Kidney (tissue), 14 donors: Measurements from ENCODE around the gene SLC18A2. TPM values are rescaled to one million over a fixed set of nuclear protein-coding genes. Genes with fewer than 3 reads are reported as not detected.

Source experiments
- DNase-seq, 5 donors: peaks; one replicate each; pipeline ENCODE4 v3.0.0-alpha.2; 2013 to 2020
- FAIRE-seq: peaks from 2 replicates; lab custom pipeline; 2012; peaks lifted over from hg19 to GRCh38; lab: Jason Lieb, UNC
- H3K27ac ChIP-seq, 2 donors: one replicate each; pipeline ENCODE4 v1.7.0; 2013; ENCODE audit warnings: low read depth in 2 of 2, low read length in 2 of 2, inconsistent platforms in 1 of 2
- H3K27me3 ChIP-seq: one replicate; pipeline ENCODE4 v1.7.1; 2013; ENCODE audit warnings: low read length, inconsistent platforms; ENCODE audit not compliant: control insufficient read depth, insufficient read depth
- H3K36me3 ChIP-seq, 3 donors: one replicate each; pipeline versions ENCODE4 v1.7.0 to v1.7.1; 2013; ENCODE audit warnings: low read length in 3 of 3, control low read depth in 1 of 3, inconsistent platforms in 1 of 3; ENCODE audit not compliant: insufficient read depth in 3 of 3, control insufficient read depth in 2 of 3
- H3K4me1 ChIP-seq, 3 donors: one replicate each; pipeline versions ENCODE4 v1.7.0 to v1.7.1; 2013; ENCODE audit warnings: low read length in 3 of 3, inconsistent platforms in 1 of 3, low read depth in 1 of 3; ENCODE audit not compliant: control insufficient read depth in 2 of 3, insufficient read depth in 2 of 3
- H3K4me3 ChIP-seq, 3 donors: one replicate each; pipeline versions ENCODE4 v1.7.0 to v1.8.1; 2013; ENCODE audit warnings: low read length in 3 of 3, control low read depth in 1 of 3, inconsistent platforms in 1 of 3
- H3K9ac ChIP-seq, 3 donors: one replicate each; pipeline versions ENCODE4 v1.7.0 to v1.7.1; 2013; ENCODE audit warnings: low read length in 3 of 3, control low read depth in 1 of 3, inconsistent platforms in 1 of 3
- H3K9me3 ChIP-seq, 3 donors: one replicate each; pipeline versions ENCODE4 v1.7.0 to v1.7.1; 2013; ENCODE audit warnings: low read length in 3 of 3, control low read depth in 1 of 3, inconsistent platforms in 1 of 3; ENCODE audit not compliant: control insufficient read depth in 2 of 3, insufficient read depth in 1 of 3
- intact Hi-C: fragments of 100-400 bp; cut with DNase I; formaldehyde crosslinking; loops from one replicate; pipeline ENCODE4 v1.11.1; 2022
- polyA plus RNA-seq: library from polyadenylated mRNA; stranded (reverse); fragments of 350-450 nt; fragmentation: Illumina TruSeq; extraction: RNeasy Lipid Tissue Mini Kit (QIAGEN cat#74804); gene quantifications from one replicate; pipeline ENCODE4 v1.2.3, GENCODE V29; 2014; ENCODE audit warnings: low read depth, low replicate concordance; ENCODE audit not compliant: insufficient read depth
- total RNA-seq: library from RNA; stranded (reverse); fragmentation: NEBNext Ultra II Directional; extraction: Animal tissue kit (Norgen Biotek cat#: 25700); gene quantifications from one replicate; pipeline ENCODE4 v1.2.1, GENCODE V29; 2021
- TF ChIP-seq, protein P1 (sequence below): IDR thresholded peaks from 3 replicates; pipeline ENCODE4 v1.5.1; 2012; ENCODE audit warnings: mild to moderate bottlenecking, moderate library complexity, borderline replicate concordance; ENCODE audit not compliant: insufficient read depth; ENCODE audit errors: extremely low read depth
- donor health status: control.
- donor health status: control.
- donor health status: control.
- donor health status: control.
- donor health status: control.
- donor health status: DM: yes; HTN: yes; CAD: no.
- donor health status: Normal renal cell carcinoma (clear cell type).

The SLC18A2 gene
- total and polyA plus RNA-seq, 2 donors from 2014 or later = 0.15 to 4.6 TPM

- intact Hi-C loops = no loop called here
- Histone ChIP-seq H3K27ac (no peak overlapping the region), H3K27me3 (peaks cover 6% of the 10 kb centered on the region), H3K9me3 (no peaks in the 10 kb centered on the region), H3K9ac (no peak overlapping the region), H3K4me3 (no peak overlapping the region), H3K36me3 (no peaks in the 10 kb centered on the region), H3K4me1 (no peaks in the 10 kb centered on the region)
- TF ChIP-seq, protein P1, sequence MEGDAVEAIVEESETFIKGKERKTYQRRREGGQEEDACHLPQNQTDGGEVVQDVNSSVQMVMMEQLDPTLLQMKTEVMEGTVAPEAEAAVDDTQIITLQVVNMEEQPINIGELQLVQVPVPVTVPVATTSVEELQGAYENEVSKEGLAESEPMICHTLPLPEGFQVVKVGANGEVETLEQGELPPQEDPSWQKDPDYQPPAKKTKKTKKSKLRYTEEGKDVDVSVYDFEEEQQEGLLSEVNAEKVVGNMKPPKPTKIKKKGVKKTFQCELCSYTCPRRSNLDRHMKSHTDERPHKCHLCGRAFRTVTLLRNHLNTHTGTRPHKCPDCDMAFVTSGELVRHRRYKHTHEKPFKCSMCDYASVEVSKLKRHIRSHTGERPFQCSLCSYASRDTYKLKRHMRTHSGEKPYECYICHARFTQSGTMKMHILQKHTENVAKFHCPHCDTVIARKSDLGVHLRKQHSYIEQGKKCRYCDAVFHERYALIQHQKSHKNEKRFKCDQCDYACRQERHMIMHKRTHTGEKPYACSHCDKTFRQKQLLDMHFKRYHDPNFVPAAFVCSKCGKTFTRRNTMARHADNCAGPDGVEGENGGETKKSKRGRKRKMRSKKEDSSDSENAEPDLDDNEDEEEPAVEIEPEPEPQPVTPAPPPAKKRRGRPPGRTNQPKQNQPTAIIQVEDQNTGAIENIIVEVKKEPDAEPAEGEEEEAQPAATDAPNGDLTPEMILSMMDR = no peak
- peak in 1 of 5 donors; percentile 32 for DNase-seq
- FAIRE-seq = no peak
Measured at GRCh38 chr10:117237401-117237991, 3.4 kb upstream of the SLC18A2 start.

- no peak for FAIRE-seq
- H3K9ac ChIP-seq = no peak overlapping the region
- no peaks in the 10 kb centered on the region for H3K9me3 ChIP-seq
- H3K4me3 ChIP-seq = no peak overlapping the region
- H3K27me3 ChIP-seq = peaks cover 6% of the 10 kb centered on the region
- H3K4me1 ChIP-seq = no peaks in the 10 kb centered on the region
- DNase-seq = peak in 1 of 5 donors; percentile 39
- no peak overlapping the region for H3K27ac ChIP-seq
- H3K36me3 ChIP-seq = no peaks in the 10 kb centered on the region
- TF ChIP-seq, protein P1 = no peak
- intact Hi-C loops = no loop called here
Measured at GRCh38 chr10:117239051-117239450, 1.9 kb upstream of the SLC18A2 start.

DNA sequence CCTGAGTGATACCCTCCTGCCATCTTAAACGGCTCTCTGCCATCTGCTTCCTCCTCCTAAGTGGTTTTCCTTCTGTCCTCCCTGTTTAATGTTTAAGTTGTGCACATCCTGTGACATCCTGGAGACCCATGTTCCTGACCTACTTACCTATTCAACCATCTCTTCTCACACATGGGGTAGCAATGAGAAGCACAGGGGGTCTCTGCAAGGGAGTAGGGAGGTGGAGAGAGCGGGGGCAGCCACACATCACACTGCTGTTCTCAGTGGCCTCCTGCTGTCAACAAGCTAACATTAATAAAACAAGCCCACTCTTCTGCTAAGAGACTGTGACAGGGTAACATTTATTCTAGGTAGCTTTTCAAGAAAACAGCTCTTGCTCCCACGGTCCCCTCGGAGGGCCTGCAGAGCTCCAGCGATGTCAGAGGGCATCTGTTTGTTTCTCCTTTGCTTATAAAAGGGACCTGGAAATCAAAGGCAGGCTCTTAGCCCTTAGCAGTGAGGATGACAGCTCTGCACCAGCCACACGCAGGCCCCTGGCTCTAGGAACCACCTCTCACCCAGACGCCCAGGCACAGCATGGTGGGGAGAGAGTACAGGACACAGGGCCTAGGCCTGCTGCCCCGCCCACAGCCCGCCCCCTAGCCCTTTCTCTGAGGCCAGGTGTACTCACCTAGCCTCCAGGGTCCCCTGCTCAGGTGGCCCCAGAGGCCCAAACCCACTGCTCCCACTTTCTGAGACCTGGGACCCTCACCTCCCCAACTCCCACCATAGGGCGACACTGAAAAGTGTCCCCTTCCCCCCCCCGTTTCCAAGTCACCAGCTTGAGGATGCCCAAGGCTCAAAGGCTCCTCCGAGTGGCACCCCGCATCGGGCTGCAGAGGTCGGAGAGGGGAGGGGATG, 943 bp upstream of the SLC18A2 start:
- peak in 3 of 5 donors; percentile 35 to 65 (median 47) for DNase-seq

More for the DNA sequence above, 943 bp upstream of the SLC18A2 start:
- intact Hi-C loops = no loop called here
- Histone ChIP-seq H3K27ac (no peak overlapping the region), H3K4me1 (no peaks in the 10 kb centered on the region), H3K4me3 (no peak overlapping the region), H3K36me3 (no peaks in the 10 kb centered on the region), H3K27me3 (peaks cover 6% of the 10 kb centered on the region), H3K9ac (no peak overlapping the region), H3K9me3 (no peaks in the 10 kb centered on the region)
- TF ChIP-seq, protein P1 = no peak
- FAIRE-seq = no peak
